Transverse colon (tissue), 4 donors: ENCODE measurements around the gene GPR37L1. TPM values are rescaled to one million over a fixed set of nuclear protein-coding genes. Genes with fewer than 3 reads are reported as not detected.

Experiments used
- DNase-seq: peaks from one replicate; pipeline ENCODE4 v3.0.0-alpha.2; 2019
- H3K27ac ChIP-seq, 4 donors: fragments of 200-600 bp; sonication (generic); 2 replicates each; pipeline ENCODE4 v1.5.1; 2016 to 2018; ENCODE audit warnings: inconsistent platforms in 4 of 4
- H3K27me3 ChIP-seq: fragments of 200-600 bp; sonication (generic); 2 replicates; pipeline ENCODE4 v1.5.1; 2017; ENCODE audit warnings: inconsistent platforms
- H3K36me3 ChIP-seq, 4 donors: fragments of 200-600 bp; sonication (generic); 2 replicates each; pipeline ENCODE4 v1.5.1; 2017 to 2019; ENCODE audit warnings: inconsistent platforms in 4 of 4
- H3K4me1 ChIP-seq, 4 donors: fragments of 200-600 bp; sonication (generic); 2 replicates each; pipeline ENCODE4 v1.5.1; 2017 to 2020; ENCODE audit warnings: inconsistent platforms in 4 of 4
- H3K4me3 ChIP-seq, 4 donors: fragments of 200-600 bp; sonication (generic); 1 replicate in 1 of 4; 2 replicates in 3 of 4; pipeline versions ENCODE4 v1.5.1 to v1.6.1; 2017 to 2019; ENCODE audit warnings: inconsistent platforms in 4 of 4
- H3K9me3 ChIP-seq, 2 donors: fragments of 200-600 bp; sonication (generic); 2 replicates each; pipeline ENCODE4 v1.5.1; 2017 to 2019; ENCODE audit warnings: inconsistent platforms in 2 of 2
- CTCF ChIP-seq, 5 experiments: fragments of 200-600 bp in 3 of 5; fragments of 450-650 bp in 2 of 5; sonication (generic) in 3 of 5; IDR thresholded peaks; 1 replicate in 2 of 5; 2 replicates in 3 of 5; pipeline ENCODE4 v1.5.1; 2016 to 2017; ENCODE audit warnings: antibody characterized with exemption in 5 of 5, inconsistent platforms in 3 of 5, mild to moderate bottlenecking in 2 of 5, moderate library complexity in 1 of 5
- EP300 ChIP-seq: sonication (generic); formaldehyde crosslinking; IDR thresholded peaks from one replicate; pipeline ENCODE4 v1.6.1; 2017; ENCODE audit warnings: antibody characterized with exemption, low read depth
- POLR2A ChIP-seq: fragments of 450-650 bp; IDR thresholded peaks from one replicate; pipeline ENCODE4 v1.6.1; 2016; ENCODE audit warnings: antibody characterized with exemption, mild to moderate bottlenecking, moderate library complexity
- POLR2AphosphoS5 ChIP-seq, 3 donors: sonication (generic); formaldehyde crosslinking; IDR thresholded peaks; one replicate each; pipeline ENCODE4 v1.6.1; 2016; ENCODE audit warnings: antibody characterized with exemption in 3 of 3
- WGBS, 2 donors: methylation state at CpG; one replicate each; pipeline ENCODE4 v1.1.5; 2018; ENCODE audit warnings: low coverage in 1 of 2; 5-methylcytosine and 5-hydroxymethylcytosine counted together
- in situ Hi-C, 4 donors: fragments of 200-750 bp; cut with MboI; loops; one replicate each; pipeline versions ENCODE4 v1.15.0 to v1.15.1; 2017; ENCODE audit warnings: low sequenced_read_pairs in 3 of 4, low pct_ligation_motif_present in 1 of 4, low pct_unique_long_range_greater_than_20kb in 1 of 4
- intact Hi-C: fragments of 100-400 bp; cut with DNase I; formaldehyde crosslinking; loops from one replicate; pipeline ENCODE4 v1.15.1; 2023; ENCODE audit warnings: low total_unique reads
- total RNA-seq, 4 donors: library from RNA; depleted of rRNA; stranded (reverse); fragments of >200 nt; gene quantifications; one replicate each; pipeline ENCODE4 v1.1.0, GENCODE V29; 2016

The GPR37L1 gene
- total RNA-seq, 4 donors from 2014 or later, result 0.55 to 0.95 TPM; not detected in 2

GRCh38 chr1:202133001-202133400 is 10.3 kb downstream of the GPR37L1 start:
- 60 to 85% methylated on average over 1 to 14 of the region's 14 CpGs for WGBS, 2 donors
- Histone ChIP-seq H3K27me3 (no peaks in the 10 kb centered on the region), H3K4me3 (no peak overlapping the region), H3K4me1 (peaks cover 8 to 26% (median 12%) of the 10 kb centered on the region in 4 donors), H3K36me3 (peaks cover 0 to 24% (median 11%) of the 10 kb centered on the region in 4 donors), H3K27ac (peak overlapping the region; percentile 64 to 90 (median 72)), H3K9me3 (no peaks in the 10 kb centered on the region)
- intact Hi-C loops (loop anchor here (5.0 kb wide), 1 partner anchor 126 kb away; no protein-coding TSS in a partner anchor), in situ Hi-C loops (loop anchor here in 3 of 4 donors (25.0 kb wide), 2 partner anchors 246 to 271 kb away; partner anchors contain the start of gene SHISA4 (in 2 of the 3))
- TF ChIP-seq CTCF (IDR thresholded peaks at IDR 0.05) (no peak), POLR2AphosphoS5 (IDR thresholded peaks at IDR 0.05) (no peak), POLR2A (no peak), EP300 (no peak)
- DNase-seq, result no peak

- peaks cover 8 to 26% (median 12%) of the 10 kb centered on the region in 4 donors for H3K4me1 ChIP-seq
- H3K27ac ChIP-seq, result peak overlapping the region in 3 of 4 donors; percentile 64 to 90 (median 73)
- peaks cover 0 to 24% (median 11%) of the 10 kb centered on the region in 4 donors for H3K36me3 ChIP-seq
- intact Hi-C loops (loop anchor here (5.0 kb wide), 1 partner anchor 126 kb away; no protein-coding TSS in a partner anchor), in situ Hi-C loops (loop anchor here in 3 of 4 donors (25.0 kb wide), 2 partner anchors 246 to 271 kb away; partner anchors contain the start of gene SHISA4 (in 2 of the 3))
- no peaks in the 10 kb centered on the region for H3K27me3 ChIP-seq
- 70% methylated on average over 8 of the region's 8 CpGs; no CpG with 5 or more reads in 1 of the 2 donors for WGBS, 2 donors
- H3K9me3 ChIP-seq, result no peaks in the 10 kb centered on the region
- DNase-seq, result no peak
- H3K4me3 ChIP-seq, result no peak overlapping the region
- TF ChIP-seq CTCF (IDR thresholded peaks at IDR 0.05) (no peak), POLR2AphosphoS5 (IDR thresholded peaks at IDR 0.05) (no peak), EP300 (no peak), POLR2A (no peak)
Observed at GRCh38 chr1:202133496-202133895, 10.8 kb downstream of the GPR37L1 start.

GRCh38 chr1:202133989-202134388 is 11.3 kb downstream of the GPR37L1 start:
- Histone ChIP-seq H3K36me3 (peaks cover 0 to 24% (median 11%) of the 10 kb centered on the region in 4 donors), H3K9me3 (no peaks in the 10 kb centered on the region), H3K4me3 (no peak overlapping the region), H3K27me3 (no peaks in the 10 kb centered on the region), H3K27ac (peak overlapping the region in 3 of 4 donors; percentile 12 to 90 (median 64)), H3K4me1 (peaks cover 8 to 26% (median 12%) of the 10 kb centered on the region in 4 donors)
- WGBS, 2 donors, result 96 to 100% methylated on average over 4 to 5 of the region's 5 CpGs
- TF ChIP-seq EP300, result no peak
- no peak for TF ChIP-seq POLR2AphosphoS5 (IDR thresholded peaks at IDR 0.05)
- TF ChIP-seq CTCF (IDR thresholded peaks at IDR 0.05), result no peak
- TF ChIP-seq POLR2A, result no peak
- intact Hi-C loops, result loop anchor here (5.0 kb wide), 1 partner anchor 127 kb away; no protein-coding TSS in a partner anchor
- DNase-seq, result no peak
- in situ Hi-C loops, result loop anchor here in 3 of 4 donors (25.0 kb wide), 2 partner anchors 247 to 272 kb away; partner anchors contain the start of gene SHISA4 (in 2 of the 3)

GRCh38 chr1:202134645-202135172 is 12.0 kb downstream of the GPR37L1 start:
- DNase-seq, result no peak
- Histone ChIP-seq H3K9me3 (no peaks in the 10 kb centered on the region), H3K27ac (peak overlapping the region in 3 of 4 donors; percentile 12 to 51 (median 15)), H3K27me3 (no peaks in the 10 kb centered on the region), H3K4me1 (peaks cover 8 to 26% (median 12%) of the 10 kb centered on the region in 4 donors), H3K4me3 (no peak overlapping the region), H3K36me3 (peaks cover 0 to 24% (median 11%) of the 10 kb centered on the region in 4 donors)
- WGBS, 2 donors, result 88 to 100% methylated on average over 1 to 13 of the region's 13 CpGs
- intact Hi-C loops, result loop anchor here (5.0 kb wide), 1 partner anchor 127 kb away; no protein-coding TSS in a partner anchor
- TF ChIP-seq POLR2AphosphoS5 (IDR thresholded peaks at IDR 0.05) (no peak), EP300 (no peak), POLR2A (no peak), CTCF (IDR thresholded peaks at IDR 0.05) (no peak)
- in situ Hi-C loops, result loop anchor here in 3 of 4 donors (25.0 kb wide), 2 partner anchors 247 to 272 kb away; partner anchors contain the start of gene SHISA4 (in 2 of the 3)
